Activated naive CD4-positive, alpha-beta T cell treated with anti-CD3 and anti-CD28 coated beads for 36 hours (primary cell): Measurements from ENCODE around the gene S100A7. TPM values are rescaled to one million over a fixed set of nuclear protein-coding genes. Genes with fewer than 3 reads are reported as not detected.

Experiments used
- CTCF ChIA-PET: fragments of 350-600 bp; sonication (Branson Sonifier 250); formaldehyde crosslinking; loops from one replicate; lab custom pipeline; 2021; ENCODE audit warnings: antibody characterized with exemption; lab: Charles Lee
- DNase-seq: peaks from one replicate; pipeline ENCODE4 v3.0.0-alpha.2; 2020
- H3K27ac Mint-ChIP-seq: one replicate; pipeline ENCODE4 v1.8.0; 2021; ENCODE audit warnings: mild to moderate bottlenecking, mixed read lengths
- H3K27me3 Mint-ChIP-seq: one replicate; pipeline ENCODE4 v1.8.0; 2021; ENCODE audit warnings: low read depth, mixed read lengths
- H3K36me3 Mint-ChIP-seq: one replicate; pipeline ENCODE4 v1.8.0; 2021; ENCODE audit warnings: low read depth, mixed read lengths
- H3K4me1 Mint-ChIP-seq: one replicate; pipeline ENCODE4 v1.8.0; 2021; ENCODE audit warnings: low read depth, mixed read lengths
- H3K4me3 Mint-ChIP-seq: one replicate; pipeline ENCODE4 v1.8.0; 2021; ENCODE audit warnings: mild to moderate bottlenecking, moderate library complexity, mixed read lengths
- H3K9me3 Mint-ChIP-seq: one replicate; pipeline ENCODE4 v1.8.0; 2021; ENCODE audit warnings: mixed read lengths
- intact Hi-C: fragments of 100-400 bp; cut with micrococcal nuclease; formaldehyde crosslinking; loops from one replicate; pipeline ENCODE4 v1.15.1; 2023
- total RNA-seq, 2 experiments: library from RNA; stranded (reverse); gene quantifications; one replicate each; pipeline ENCODE4 v1.2.3, GENCODE V29; 2021

S100A7 gene
- total RNA-seq, 2 experiments from 2014 or later = not detected

DNA sequence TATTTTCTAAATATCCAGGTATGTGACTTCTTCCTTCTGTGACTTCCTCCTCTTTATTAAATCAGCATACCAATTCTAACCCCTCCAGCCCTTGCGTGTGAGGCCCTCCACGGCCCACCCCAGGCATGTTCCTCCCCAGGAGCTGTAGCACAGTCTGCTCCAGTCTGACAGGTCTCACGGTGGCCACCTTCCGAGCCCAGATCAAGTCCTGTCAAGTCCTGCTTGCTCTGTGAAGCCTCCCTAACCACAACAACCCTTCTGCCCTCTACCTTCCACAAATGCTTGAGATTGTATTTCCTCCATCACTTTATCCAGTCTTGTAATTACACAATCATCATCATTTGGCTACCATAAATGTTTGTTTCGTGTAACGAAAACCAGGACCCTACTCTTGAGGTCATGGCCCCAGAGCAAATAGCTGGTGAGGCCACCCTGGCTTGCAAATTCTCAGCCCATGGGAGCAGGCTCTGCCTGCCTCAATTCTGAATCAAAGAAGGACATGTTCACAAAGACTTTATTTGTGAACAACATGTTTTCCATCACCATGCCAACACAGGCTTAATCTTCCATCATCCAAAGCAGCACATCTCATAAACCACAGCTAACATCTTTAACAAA is 33.0 kb upstream of the S100A7 start:
- intact Hi-C loops = no loop called here
- DNase-seq = no peak
- Mint-ChIP-seq H3K36me3 (no peaks in the 10 kb centered on the region), H3K27me3 (peaks cover 6% of the 10 kb centered on the region), H3K27ac (peak overlapping the region; percentile 22), H3K4me1 (no peaks in the 10 kb centered on the region), H3K9me3 (no peaks in the 10 kb centered on the region), H3K4me3 (no peak overlapping the region)
- CTCF ChIA-PET = interaction anchor here (1.0 to 5.2 kb wide), 13 partner anchors 9 to 147 kb away, joined by 3 to 127 read pairs (median 7); partner anchors contain the start of genes PGLYRP4, S100A4 and S100A9

DNA sequence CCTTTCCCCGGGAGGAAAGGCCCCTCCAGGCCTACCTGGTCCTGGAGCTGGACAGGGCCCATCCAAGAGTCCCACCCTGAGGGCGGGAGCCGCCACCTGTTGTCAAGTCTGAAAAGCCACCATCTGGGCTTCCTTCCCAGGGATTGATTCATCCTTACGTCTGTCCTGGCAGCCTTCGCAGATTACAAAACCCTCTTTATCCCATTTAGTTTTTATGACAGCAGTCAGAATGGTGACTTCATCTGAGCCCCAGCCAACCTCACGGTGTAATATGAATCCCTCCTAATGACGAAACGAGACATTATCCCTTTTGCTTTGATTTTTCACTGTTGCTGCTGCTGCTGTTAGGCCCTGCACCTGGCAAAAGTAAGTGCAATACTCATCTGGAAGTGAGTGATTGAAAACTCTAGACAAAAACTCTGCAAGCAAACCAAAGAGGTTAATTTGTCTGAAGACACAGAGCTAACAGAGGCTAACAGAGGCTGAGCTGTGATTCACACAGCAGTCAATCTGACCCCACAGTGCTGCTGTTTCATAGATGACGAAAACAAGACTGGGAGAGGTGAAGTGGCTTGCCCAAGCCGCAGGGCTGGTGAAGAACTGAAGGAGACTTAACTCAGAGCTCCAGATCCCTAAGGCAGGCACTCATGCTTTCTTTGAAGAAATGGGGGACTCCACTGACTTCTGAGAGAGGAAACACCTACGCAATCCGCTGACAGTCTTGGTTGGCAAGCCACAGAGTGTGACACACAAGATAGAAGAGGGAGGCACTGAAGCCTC is 30.0 kb upstream of the S100A7 start:
- Mint-ChIP-seq H3K4me1 (no peaks in the 10 kb centered on the region), H3K27ac (no peak overlapping the region), H3K4me3 (no peak overlapping the region), H3K36me3 (no peaks in the 10 kb centered on the region), H3K27me3 (peaks cover 5% of the 10 kb centered on the region), H3K9me3 (no peaks in the 10 kb centered on the region)
- CTCF ChIA-PET = interaction anchor here (1.0 to 1.6 kb wide), 2 partner anchors 20 kb away, joined by 3 read pairs; no protein-coding TSS in a partner anchor
- no peak for DNase-seq
- intact Hi-C loops = no loop called here

DNA sequence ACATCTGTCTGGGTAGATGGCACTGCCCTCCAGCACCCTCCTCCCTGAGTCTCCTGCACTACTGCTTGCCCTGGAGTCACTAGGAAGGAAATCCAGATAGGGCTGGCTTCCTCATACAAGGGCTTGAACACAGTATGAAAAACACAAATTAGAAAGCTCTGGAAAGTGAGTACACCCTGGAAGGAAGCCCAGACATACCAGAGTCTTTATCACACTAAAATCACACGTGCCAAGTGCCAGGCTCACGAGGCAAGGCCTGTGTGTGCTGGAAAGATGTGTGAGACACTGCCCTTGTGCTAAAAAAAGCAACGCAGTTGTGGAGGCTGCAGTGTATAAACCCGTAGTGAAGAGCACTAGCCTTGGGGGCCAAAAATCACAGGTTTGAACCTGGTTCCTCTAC is 28.3 kb upstream of the S100A7 start:
- CTCF ChIA-PET = interaction anchor here (0.6 to 1.3 kb wide), 3 partner anchors 10 to 177 kb away, joined by 4 to 5 read pairs (median 5); no protein-coding TSS in a partner anchor
- peaks cover 6% of the 10 kb centered on the region for H3K27me3 Mint-ChIP-seq
- no peaks in the 10 kb centered on the region for H3K9me3 Mint-ChIP-seq
- H3K4me3 Mint-ChIP-seq = no peak overlapping the region
- no peaks in the 10 kb centered on the region for H3K36me3 Mint-ChIP-seq
- H3K4me1 Mint-ChIP-seq = no peaks in the 10 kb centered on the region
- no peak for DNase-seq
- H3K27ac Mint-ChIP-seq = no peak overlapping the region
- intact Hi-C loops = no loop called here

DNA sequence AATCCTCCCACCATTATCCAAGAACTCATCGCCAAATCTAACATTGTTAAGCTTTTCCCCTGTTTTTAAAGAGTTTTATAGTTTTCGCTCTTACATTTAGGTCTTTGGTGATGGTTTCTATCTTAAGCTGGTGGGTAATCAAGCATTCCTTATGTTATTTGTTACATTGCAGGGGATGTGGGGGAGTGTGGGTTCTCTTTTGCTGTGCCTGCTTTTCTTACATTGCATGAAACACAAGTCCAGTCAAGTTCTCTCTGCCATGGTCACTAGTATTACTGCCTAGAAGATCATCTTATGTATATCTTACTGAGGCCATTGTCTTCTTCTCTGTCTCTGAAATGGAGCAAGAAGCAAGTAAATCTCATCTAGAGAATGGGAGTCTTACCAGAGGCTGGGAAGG is 27.3 kb upstream of the S100A7 start:
- Mint-ChIP-seq H3K4me3 (no peak overlapping the region), H3K27ac (no peak overlapping the region), H3K36me3 (no peaks in the 10 kb centered on the region), H3K27me3 (peaks cover 8% of the 10 kb centered on the region), H3K9me3 (no peaks in the 10 kb centered on the region), H3K4me1 (no peaks in the 10 kb centered on the region)
- intact Hi-C loops = no loop called here
- CTCF ChIA-PET = interaction anchor here (0.9 to 1.3 kb wide), 2 partner anchors 9 to 22 kb away, joined by 4 to 5 read pairs; no protein-coding TSS in a partner anchor
- DNase-seq = no peak

DNA sequence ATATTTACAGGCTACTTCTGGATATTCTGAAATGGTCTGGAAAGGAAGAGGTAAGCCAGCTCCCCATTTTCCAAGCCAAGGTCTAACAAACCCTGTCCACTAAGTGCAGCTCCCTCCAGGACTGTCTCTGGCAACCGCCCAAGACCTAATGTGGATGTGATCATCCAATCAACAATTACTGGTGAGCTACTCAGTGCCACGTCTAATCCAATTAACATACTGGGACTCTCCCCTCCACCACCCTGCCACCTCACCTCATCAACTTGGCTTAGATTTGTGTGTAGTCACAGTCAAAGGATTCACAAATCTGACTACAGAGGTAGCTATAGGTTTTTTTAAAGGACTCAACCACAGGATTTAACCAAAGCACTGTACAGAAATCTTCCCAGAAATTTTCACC is 25.4 kb upstream of the S100A7 start:
- Mint-ChIP-seq H3K4me3 (no peak overlapping the region), H3K9me3 (no peaks in the 10 kb centered on the region), H3K27ac (no peak overlapping the region), H3K36me3 (no peaks in the 10 kb centered on the region), H3K27me3 (peaks cover 13% of the 10 kb centered on the region), H3K4me1 (no peaks in the 10 kb centered on the region)
- no peak for DNase-seq
- intact Hi-C loops = no loop called here
- CTCF ChIA-PET = interaction anchor here (0.8 to 3.5 kb wide), 2 partner anchors 9 to 20 kb away, joined by 3 to 22 read pairs; no protein-coding TSS in a partner anchor

DNA sequence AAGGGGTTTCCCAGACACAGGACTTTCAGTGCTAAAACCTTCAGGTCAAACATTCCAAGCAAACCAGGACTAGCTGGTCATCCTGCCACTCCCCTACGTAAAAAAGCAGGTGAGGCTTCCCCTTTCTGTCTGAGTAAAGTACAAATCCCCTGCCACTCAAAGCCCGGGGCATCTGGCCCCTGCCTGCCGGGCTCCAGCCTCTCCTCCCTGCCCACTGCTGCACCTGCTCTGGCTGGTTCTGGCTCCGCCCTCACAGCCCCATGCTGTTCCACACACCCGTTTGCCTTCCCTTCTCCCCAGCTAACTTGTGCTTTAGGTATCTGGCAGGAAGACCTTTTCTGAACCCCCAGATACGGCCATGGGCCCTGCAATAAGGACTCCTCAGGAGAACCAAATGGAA is 23.3 kb upstream of the S100A7 start:
- CTCF ChIA-PET = interaction anchor here (1.0 to 3.5 kb wide), 3 partner anchors 11 to 131 kb away, joined by 3 to 22 read pairs (median 4); no protein-coding TSS in a partner anchor

DNA sequence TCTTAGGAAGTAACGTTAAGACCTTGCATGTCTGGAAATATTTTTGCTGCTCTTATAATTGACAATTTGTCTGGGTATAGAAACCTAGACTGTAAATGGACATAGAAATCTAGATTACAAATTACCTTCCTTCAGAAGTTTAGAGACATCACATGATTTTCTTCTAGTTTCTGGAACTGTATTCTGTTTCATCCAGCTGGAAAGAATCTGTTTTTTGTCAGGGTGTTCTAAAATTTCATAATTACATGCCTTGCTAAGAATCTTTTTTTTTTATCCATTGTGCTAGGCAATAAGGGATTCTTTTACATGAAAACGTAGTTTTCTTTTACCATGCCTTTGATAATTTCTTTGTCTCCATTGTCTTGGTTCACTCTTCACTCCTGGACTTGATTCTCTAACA is 20.7 kb upstream of the S100A7 start:
- Mint-ChIP-seq H3K27ac (no peak overlapping the region), H3K4me1 (no peaks in the 10 kb centered on the region), H3K4me3 (no peak overlapping the region), H3K9me3 (no peaks in the 10 kb centered on the region), H3K27me3 (peaks cover 21% of the 10 kb centered on the region), H3K36me3 (no peaks in the 10 kb centered on the region)
- CTCF ChIA-PET = interaction anchor here (0.8 to 1.2 kb wide), 2 partner anchors 13 to 32 kb away, joined by 7 read pairs; no protein-coding TSS in a partner anchor
- no peak for DNase-seq
- intact Hi-C loops = no loop called here

More for the DNA sequence above, 23.3 kb upstream of the S100A7 start:
- DNase-seq = no peak
- Mint-ChIP-seq H3K4me3 (no peak overlapping the region), H3K36me3 (no peaks in the 10 kb centered on the region), H3K27ac (no peak overlapping the region), H3K4me1 (no peaks in the 10 kb centered on the region), H3K27me3 (peaks cover 23% of the 10 kb centered on the region), H3K9me3 (no peaks in the 10 kb centered on the region)
- intact Hi-C loops = no loop called here

DNA sequence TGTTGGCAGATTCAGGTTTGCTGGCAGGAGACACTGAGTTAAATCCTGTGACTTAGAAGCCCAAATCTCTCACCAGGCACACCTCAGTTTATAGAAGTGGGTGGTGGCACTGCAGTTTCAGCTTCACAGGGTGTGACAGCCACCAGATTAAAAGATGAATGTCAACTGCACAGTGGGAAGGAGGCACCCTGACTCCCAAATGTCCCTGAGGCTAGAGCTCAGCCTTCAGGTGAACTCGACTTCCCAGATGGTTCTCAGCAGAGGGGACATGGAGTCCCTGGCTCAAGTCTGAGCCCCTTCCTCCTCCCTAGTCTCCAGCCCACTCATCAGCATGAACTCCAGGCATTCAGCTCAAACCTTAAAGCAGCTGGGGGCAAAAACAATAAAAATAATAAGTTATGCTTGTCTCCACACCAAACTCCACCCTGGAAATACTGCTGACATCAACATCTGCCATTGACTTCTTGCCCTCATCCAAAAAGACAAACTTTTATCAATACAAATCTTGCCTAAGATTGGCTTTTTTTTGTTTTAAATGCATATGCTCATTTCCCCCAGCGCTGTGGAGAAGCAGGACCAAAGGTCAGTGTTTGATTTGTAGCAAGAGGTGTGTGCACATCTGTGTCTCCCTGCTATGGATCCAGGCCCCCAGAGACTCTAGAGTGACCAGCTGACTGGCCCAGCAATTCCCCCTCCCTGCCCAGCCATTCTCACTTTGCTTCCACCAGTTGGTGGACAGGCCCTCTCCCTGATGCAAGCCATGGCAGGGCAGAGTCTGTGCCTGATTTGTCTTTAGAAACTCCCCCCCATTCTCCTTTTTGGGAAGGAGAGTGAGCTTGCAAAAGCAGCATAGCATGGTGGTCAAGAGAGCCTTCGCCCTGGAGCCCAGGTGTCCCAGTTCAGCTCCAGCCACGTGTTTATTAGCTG is 18.5 kb upstream of the S100A7 start:
- H3K36me3 Mint-ChIP-seq = no peaks in the 10 kb centered on the region
- DNase-seq = no peak
- H3K4me3 Mint-ChIP-seq = no peak overlapping the region
- H3K4me1 Mint-ChIP-seq = no peaks in the 10 kb centered on the region
- H3K27me3 Mint-ChIP-seq = peaks cover 19% of the 10 kb centered on the region
- no peak overlapping the region for H3K27ac Mint-ChIP-seq
- intact Hi-C loops = no loop called here
- H3K9me3 Mint-ChIP-seq = no peaks in the 10 kb centered on the region
- CTCF ChIA-PET = interaction anchor here (1.2 to 3.1 kb wide), 4 partner anchors 9 to 130 kb away, joined by 3 to 12 read pairs (median 5); partner anchors contain the start of gene PGLYRP4

DNA sequence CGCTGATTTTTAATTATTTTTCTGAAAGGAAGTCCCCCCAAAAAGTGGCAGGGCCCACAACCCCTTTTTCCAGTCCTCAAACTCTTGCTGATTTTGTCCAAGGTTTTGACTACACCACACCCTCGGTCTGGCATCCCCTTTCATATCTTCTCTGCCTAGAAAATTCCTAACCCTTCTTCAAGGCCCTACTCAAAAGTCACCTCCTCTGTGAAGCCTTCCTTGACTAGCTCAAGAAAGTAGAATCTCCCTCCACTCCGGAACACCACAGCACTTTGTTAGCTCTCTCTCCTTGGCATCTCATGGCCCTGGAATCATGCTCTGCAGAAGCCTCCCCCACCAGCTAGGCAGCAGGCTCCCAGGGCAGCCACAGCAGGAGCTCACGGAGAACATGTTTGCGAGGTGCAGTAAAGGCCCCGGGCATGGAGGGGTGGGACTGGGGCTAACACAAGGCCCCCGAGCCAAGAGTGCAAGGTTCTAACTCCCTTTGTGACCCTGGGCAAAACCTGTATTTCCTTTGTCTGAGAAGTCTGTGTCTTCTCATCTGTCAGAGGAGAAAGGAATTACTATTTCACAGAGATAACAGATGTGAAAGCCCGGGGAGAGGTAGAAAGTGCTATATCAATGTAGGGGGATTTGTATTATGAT is 17.7 kb upstream of the S100A7 start:
- CTCF ChIA-PET = interaction anchor here (1.2 to 3.1 kb wide), 4 partner anchors 10 to 129 kb away, joined by 3 to 12 read pairs (median 5); partner anchors contain the start of gene PGLYRP4
- Mint-ChIP-seq H3K9me3 (peaks cover 3% of the 10 kb centered on the region), H3K4me1 (no peaks in the 10 kb centered on the region), H3K27ac (no peak overlapping the region), H3K36me3 (no peaks in the 10 kb centered on the region), H3K4me3 (no peak overlapping the region), H3K27me3 (peaks cover 16% of the 10 kb centered on the region)
- DNase-seq = no peak
- intact Hi-C loops = no loop called here

DNA sequence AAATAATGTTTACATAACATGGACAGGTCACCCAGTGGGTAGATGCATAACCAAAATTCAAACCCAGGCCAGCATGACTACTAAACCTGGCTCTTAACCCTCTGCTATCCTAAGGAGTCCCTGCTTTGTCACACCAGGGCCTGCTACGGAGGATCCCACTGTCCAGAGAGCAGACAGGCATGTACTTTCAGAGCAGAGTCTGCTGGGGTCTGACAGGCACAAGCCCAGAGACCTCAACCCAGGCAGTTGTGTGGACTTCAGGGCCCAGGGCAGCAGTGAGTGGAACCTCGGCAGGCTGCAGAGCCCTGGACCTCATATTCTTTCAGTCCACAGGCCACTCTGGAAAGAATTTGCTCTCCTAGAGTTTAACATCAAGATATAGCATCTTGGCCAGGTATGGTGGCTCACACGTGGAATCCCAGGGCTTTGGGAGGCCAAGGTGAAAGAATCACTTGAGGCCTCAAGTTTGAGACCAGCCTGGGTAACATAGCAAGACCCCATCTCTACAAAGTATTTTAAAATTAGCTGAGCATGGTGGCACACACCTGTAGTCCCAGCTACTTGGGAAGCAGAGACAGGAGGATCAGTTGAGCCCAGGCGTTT is 16.1 kb upstream of the S100A7 start:
- Mint-ChIP-seq H3K27me3 (peaks cover 16% of the 10 kb centered on the region), H3K27ac (no peak overlapping the region), H3K4me1 (no peaks in the 10 kb centered on the region), H3K9me3 (peaks cover 14% of the 10 kb centered on the region), H3K4me3 (no peak overlapping the region), H3K36me3 (peaks cover 1% of the 10 kb centered on the region)
- CTCF ChIA-PET = interaction anchor here (0.6 kb wide), 1 partner anchor 108 kb away, joined by 3 read pairs; no protein-coding TSS in a partner anchor
- intact Hi-C loops = no loop called here
- no peak for DNase-seq

DNA sequence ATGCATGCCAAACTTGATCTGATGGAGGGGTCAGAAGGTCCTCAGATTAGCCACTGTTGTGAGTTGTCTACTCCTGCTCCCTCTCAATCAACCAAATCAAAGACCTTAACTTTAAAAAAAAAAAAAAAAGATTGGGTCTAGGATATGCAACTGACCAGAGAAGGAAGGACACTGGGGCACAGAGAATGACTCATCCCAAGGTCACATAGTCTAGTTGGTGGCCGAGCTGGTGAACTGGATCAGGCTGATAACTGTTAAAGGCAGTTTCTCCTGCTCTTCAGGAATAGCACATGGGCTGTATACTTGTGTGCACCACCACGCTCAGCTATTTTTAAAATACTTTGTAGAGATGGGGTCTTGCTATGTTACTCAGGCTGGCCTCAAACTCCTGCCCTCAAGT is 14.8 kb upstream of the S100A7 start:
- Mint-ChIP-seq H3K4me1 (no peaks in the 10 kb centered on the region), H3K9me3 (peaks cover 18% of the 10 kb centered on the region), H3K36me3 (peaks cover 1% of the 10 kb centered on the region), H3K4me3 (no peak overlapping the region), H3K27me3 (peaks cover 10% of the 10 kb centered on the region), H3K27ac (no peak overlapping the region)
- CTCF ChIA-PET = interaction anchor here (0.6 kb wide), 1 partner anchor 270 kb away, joined by 4 read pairs; no protein-coding TSS in a partner anchor
- no peak for DNase-seq
- intact Hi-C loops = no loop called here
